ENCODE results near the gene ANXA4.

ANXA4 gene

GRCh38 chr2:69729266-69729665 is 12.7 kb upstream of the ANXA4 start:
- DNase-seq (ENCODE audit: extremely low read depth, low read depth), result no peak
- TF ChIP-seq CTCF (IDR thresholded peaks at IDR 0.05; ENCODE audit: low read depth, low read length, missing control alignments), result no peak
- H3K4me3 ChIP-seq (replicated peaks; ENCODE audit: low read depth, low read length), result no peak overlapping the region

DNA sequence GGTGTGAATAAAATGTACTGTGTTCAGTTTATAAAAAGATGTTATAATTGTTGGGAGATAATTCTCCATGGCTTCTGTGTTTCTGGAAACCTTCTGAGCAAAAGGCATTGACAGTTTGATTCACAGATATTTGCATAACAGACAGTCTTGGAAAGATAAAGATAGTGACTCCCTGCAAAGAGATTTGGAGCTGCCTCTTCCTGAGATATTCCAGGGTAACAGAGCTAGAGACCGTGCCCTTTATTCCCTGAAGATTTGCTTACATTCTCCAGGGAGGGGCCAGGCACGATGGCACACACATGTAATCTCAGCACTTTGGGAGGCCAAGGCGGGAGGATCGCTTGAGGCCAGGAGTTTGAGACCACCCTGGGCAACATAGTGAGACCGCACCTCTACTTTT is 12.2 kb upstream of the ANXA4 start:
- DNase-seq (ENCODE audit: extremely low read depth, low read depth), result no peak
- TF ChIP-seq CTCF (IDR thresholded peaks at IDR 0.05; ENCODE audit: low read depth, low read length, missing control alignments), result no peak
- H3K4me3 ChIP-seq (replicated peaks; ENCODE audit: low read depth, low read length), result no peak overlapping the region

- no peak for TF ChIP-seq CTCF (IDR thresholded peaks at IDR 0.05; ENCODE audit: low read depth, low read length, missing control alignments)
- H3K4me3 ChIP-seq (replicated peaks; ENCODE audit: low read depth, low read length), result no peak overlapping the region
- DNase-seq (ENCODE audit: extremely low read depth, low read depth), result no peak
Measured at GRCh38 chr2:69731147-69731970, 10.6 kb upstream of the ANXA4 start.

DNA sequence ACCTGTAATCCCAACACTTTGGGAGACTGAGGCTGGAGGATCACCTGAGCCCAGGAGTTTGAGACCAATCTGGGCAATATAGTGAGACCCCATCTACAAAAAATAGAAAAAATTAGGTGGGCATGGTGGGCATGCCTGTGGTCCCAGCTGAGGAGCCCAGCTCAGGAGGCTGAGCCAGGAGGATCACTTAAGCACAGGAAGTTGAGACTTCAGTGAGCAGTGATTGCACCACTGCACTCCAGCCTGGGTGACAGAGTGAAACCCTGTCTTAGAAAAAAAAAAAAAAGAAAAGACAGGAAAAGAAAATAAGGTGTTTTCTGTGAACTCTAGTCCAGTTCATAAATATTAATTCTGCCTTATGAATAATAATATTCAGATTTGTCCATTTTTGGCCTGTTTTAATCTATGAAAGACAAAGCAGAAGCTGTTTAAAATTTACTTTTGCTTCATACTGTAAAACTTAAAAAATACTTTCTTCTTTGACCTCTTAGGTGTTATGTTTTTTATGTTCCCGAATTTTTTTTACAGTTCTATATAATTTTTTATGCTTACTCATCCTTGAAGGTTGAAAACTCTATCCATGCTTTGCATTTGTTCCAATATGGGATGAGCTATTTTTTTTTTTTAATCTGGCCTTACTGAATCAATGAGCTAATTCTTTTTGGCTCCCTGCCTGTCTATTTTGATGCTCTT is 8.4 kb upstream of the ANXA4 start:
- no peak for DNase-seq (ENCODE audit: extremely low read depth, low read depth)
- TF ChIP-seq CTCF (IDR thresholded peaks at IDR 0.05; ENCODE audit: low read depth, low read length, missing control alignments), result no peak
- H3K4me3 ChIP-seq (replicated peaks; ENCODE audit: low read depth, low read length), result no peak overlapping the region

GRCh38 chr2:69734035-69734611 is 7.8 kb upstream of the ANXA4 start:
- TF ChIP-seq CTCF (IDR thresholded peaks at IDR 0.05; ENCODE audit: low read depth, low read length, missing control alignments), result no peak

DNA sequence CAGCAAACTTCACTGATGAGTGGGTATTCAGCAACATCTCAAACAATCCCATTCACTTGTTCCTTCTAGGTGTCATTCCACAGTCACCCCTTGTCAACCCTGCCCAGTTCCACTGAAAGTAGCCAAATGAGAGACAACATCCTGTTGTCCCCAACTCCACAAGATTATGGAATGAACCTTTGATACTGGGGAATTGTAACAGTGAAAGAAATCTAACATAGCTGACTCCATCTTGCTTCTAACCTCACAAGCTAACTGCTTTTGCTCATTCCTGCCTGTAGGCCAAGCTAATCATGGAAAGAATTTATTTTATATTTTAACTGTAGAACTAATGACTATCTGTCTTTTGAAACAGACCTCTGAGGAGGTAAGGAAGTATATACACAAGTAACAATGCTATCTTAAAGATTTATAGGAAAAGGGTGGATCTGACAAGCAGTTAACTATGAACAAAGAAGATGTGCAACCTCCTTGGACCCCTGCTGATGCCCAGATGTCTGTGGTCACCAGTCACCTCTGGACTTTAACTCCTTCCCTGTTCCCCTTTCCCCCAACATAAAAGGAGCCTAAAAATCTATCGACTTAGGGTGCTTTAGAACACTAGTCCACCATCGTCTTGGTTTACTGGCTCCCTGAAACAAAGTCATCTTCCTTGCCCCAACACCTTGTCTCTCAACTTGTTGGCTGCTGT is 6.9 kb upstream of the ANXA4 start:
- no peak for TF ChIP-seq CTCF (IDR thresholded peaks at IDR 0.05; ENCODE audit: low read depth, low read length, missing control alignments)
- no peak for DNase-seq (ENCODE audit: extremely low read depth, low read depth)
- no peak overlapping the region for H3K4me3 ChIP-seq (replicated peaks; ENCODE audit: low read depth, low read length)

More at GRCh38 chr2:69734035-69734611, 7.8 kb upstream of the ANXA4 start:
- H3K4me3 ChIP-seq (replicated peaks; ENCODE audit: low read depth, low read length), result no peak overlapping the region
- no peak for DNase-seq (ENCODE audit: extremely low read depth, low read depth)

Measured in HFF-Myc (cell line).